SK-N-SH (cell line): ENCODE data around the gene ANKRD9.

Source experiments
- CTCF ChIP-seq: fragments of 200-600 bp; sonication (generic); IDR thresholded peaks from 2 replicates; pipeline ENCODE4 v1.6.1; 2017; ENCODE audit warnings: antibody characterized with exemption, mild to moderate bottlenecking, moderate library complexity
- EP300 ChIP-seq, 2 experiments: IDR thresholded peaks; 2 replicates each; pipeline versions ENCODE4 v1.4.0 to v1.6.1; 2012; ENCODE audit warnings: borderline replicate concordance in 1 of 2, low read depth in 1 of 2, low read length in 1 of 2
- GABPA ChIP-seq: IDR thresholded peaks from 2 replicates; pipeline ENCODE4 v1.4.0; 2012; ENCODE audit warnings: low read depth, mild to moderate bottlenecking
- JUND ChIP-seq: IDR thresholded peaks from 2 replicates; pipeline ENCODE4 v1.4.0; 2012
- MAX ChIP-seq: IDR thresholded peaks from 2 replicates; pipeline ENCODE4 v1.4.0; 2012; ENCODE audit warnings: low read depth
- MXI1 ChIP-seq: IDR thresholded peaks from 2 replicates; pipeline ENCODE4 v1.6.1; 2012; ENCODE audit warnings: mild to moderate bottlenecking, low read depth, low read length, improper control_type of control experiment
- RAD21 ChIP-seq: IDR thresholded peaks from 2 replicates; pipeline ENCODE4 v1.6.1; 2012; ENCODE audit warnings: mild to moderate bottlenecking, low read length
- REST ChIP-seq: IDR thresholded peaks from 2 replicates; pipeline ENCODE4 v1.6.1; 2012; ENCODE audit warnings: mild to moderate bottlenecking, low read depth, low read length, moderate library complexity
- RFX5 ChIP-seq: IDR thresholded peaks from 2 replicates; pipeline ENCODE4 v1.6.1; 2012; ENCODE audit warnings: mild to moderate bottlenecking, improper control_type of control experiment, low read length
- SIN3A ChIP-seq: IDR thresholded peaks from 2 replicates; pipeline ENCODE4 v1.6.1; 2012; ENCODE audit warnings: low read depth, mild to moderate bottlenecking, low read length, moderate library complexity, borderline replicate concordance
- SMC3 ChIP-seq: IDR thresholded peaks from 2 replicates; pipeline ENCODE4 v1.6.1; 2012; ENCODE audit warnings: low read depth, low read length, improper control_type of control experiment
- TAF1 ChIP-seq: IDR thresholded peaks from 2 replicates; pipeline ENCODE4 v1.6.1; 2012; ENCODE audit warnings: low read depth, mild to moderate bottlenecking, low read length, moderate library complexity, borderline replicate concordance
- USF2 ChIP-seq: fragments of 150-350 bp; IDR thresholded peaks from 2 replicates; pipeline ENCODE4 v1.6.1; 2017; ENCODE audit warnings: antibody characterized with exemption, low read length, low read depth, borderline replicate concordance

- TF ChIP-seq CTCF (no peak), REST (no peak), RAD21 (no peak), MAX (no peak), RFX5 (no peak), JUND (no peak), EP300 (IDR thresholded peaks at IDR 0.05; ENCODE audit: borderline replicate concordance in 1 of 2, low read depth in 1 of 2, low read length in 1 of 2) (no peak), SIN3A (no peak), MXI1 (no peak), TAF1 (no peak), GABPA (no peak), USF2 (no peak), SMC3 (no peak)
Measured at GRCh38 chr14:102545461-102546265, 36.1 kb upstream of the ANKRD9 start.
